Parathyroid adenoma (tissue), 2 donors: ENCODE data around the gene LBHD2.
"Not testable (repeated sequence)": the region's sequence is repeated elsewhere in the genome, so short reads cannot be mapped to it uniquely, and the experiment has no call there.

Experiments
- H2AFZ ChIP-seq: fragments of 300-600 bp; sonication (generic); one replicate; pipeline ENCODE4 v1.7.0; 2017; ENCODE audit warnings: antibody characterized with exemption, mild to moderate bottlenecking
- H3K27ac ChIP-seq: fragments of 300-600 bp; sonication (generic); one replicate; pipeline ENCODE4 v1.7.0; 2017
- H3K27me3 ChIP-seq: fragments of 300-600 bp; sonication (generic); one replicate; pipeline ENCODE4 v1.7.0; 2017; ENCODE audit warnings: low read length; ENCODE audit not compliant: control insufficient read depth, insufficient read depth
- H3K36me3 ChIP-seq: fragments of 300-600 bp; sonication (generic); one replicate; pipeline ENCODE4 v1.7.0; 2017; ENCODE audit warnings: low read length; ENCODE audit not compliant: control insufficient read depth, insufficient read depth
- H3K4me1 ChIP-seq: fragments of 300-600 bp; sonication (generic); one replicate; pipeline ENCODE4 v1.7.0; 2017; ENCODE audit warnings: control low read depth
- H3K4me2 ChIP-seq: fragments of 300-600 bp; sonication (generic); one replicate; pipeline ENCODE4 v1.7.0; 2017; ENCODE audit warnings: low read length
- H3K4me3 ChIP-seq: fragments of 300-600 bp; sonication (generic); one replicate; pipeline ENCODE4 v1.7.0; 2017; ENCODE audit warnings: low read depth, low read length
- H3K79me2 ChIP-seq: fragments of 300-600 bp; sonication (generic); one replicate; pipeline ENCODE4 v1.7.0; 2017; ENCODE audit warnings: control low read depth
- H3K9ac ChIP-seq: fragments of 300-600 bp; sonication (generic); one replicate; pipeline ENCODE4 v1.7.0; 2017; ENCODE audit warnings: mild to moderate bottlenecking
- H3K9me3 ChIP-seq: fragments of 300-600 bp; sonication (generic); one replicate; pipeline ENCODE4 v1.7.0; 2017; ENCODE audit warnings: low read length; ENCODE audit not compliant: control insufficient read depth
- CTCF ChIP-seq: fragments of 300-600 bp; sonication (generic); IDR thresholded peaks from one replicate; pipeline ENCODE4 v1.7.0; 2017; ENCODE audit warnings: antibody characterized with exemption, mild to moderate bottlenecking
- donor health status: primary hyperparathyroidism.

The LBHD2 gene

GRCh38 chr14:103111232-103111868 lies 27.3 kb downstream of the LBHD2 start:
- H3K79me2 ChIP-seq, result no peaks in the 10 kb centered on the region
- no peak overlapping the region for H3K4me3 ChIP-seq
- no peaks in the 10 kb centered on the region for H3K36me3 ChIP-seq
- H3K9ac ChIP-seq, result no peak overlapping the region
- peak overlapping the region; percentile 85 for H3K27ac ChIP-seq
- H3K27me3 ChIP-seq, result no peaks in the 10 kb centered on the region
- TF ChIP-seq CTCF, result no peak
- H3K9me3 ChIP-seq, result no peaks in the 10 kb centered on the region
- peaks cover 32% of the 10 kb centered on the region for H3K4me1 ChIP-seq
- H3K4me2 ChIP-seq, result no peak overlapping the region
- H2AFZ ChIP-seq, result peak overlapping the region; percentile 71

GRCh38 chr14:103112400-103113243 lies 28.6 kb downstream of the LBHD2 start:
- Histone ChIP-seq H3K9me3 (no peaks in the 10 kb centered on the region), H2AFZ (no peak overlapping the region), H3K36me3 (no peaks in the 10 kb centered on the region), H3K4me2 (no peak overlapping the region), H3K27ac (no peak overlapping the region), H3K9ac (no peak overlapping the region), H3K4me1 (peaks cover 32% of the 10 kb centered on the region), H3K4me3 (no peak overlapping the region), H3K27me3 (no peaks in the 10 kb centered on the region), H3K79me2 (no peaks in the 10 kb centered on the region)
- no peak for TF ChIP-seq CTCF

GRCh38 chr14:103113303-103113702 lies 29.3 kb downstream of the LBHD2 start:
- no peaks in the 10 kb centered on the region for H3K79me2 ChIP-seq
- H3K4me1 ChIP-seq, result peaks cover 32% of the 10 kb centered on the region
- no peak overlapping the region for H3K4me2 ChIP-seq
- H3K27ac ChIP-seq, result no peak overlapping the region
- H3K9me3 ChIP-seq, result no peaks in the 10 kb centered on the region
- no peak overlapping the region for H2AFZ ChIP-seq
- no peaks in the 10 kb centered on the region for H3K36me3 ChIP-seq
- no peak overlapping the region for H3K9ac ChIP-seq
- no peaks in the 10 kb centered on the region for H3K27me3 ChIP-seq
- H3K4me3 ChIP-seq, result no peak overlapping the region
- TF ChIP-seq CTCF, result no peak

- Histone ChIP-seq H3K4me3 (no peak overlapping the region), H3K9me3 (no peaks in the 10 kb centered on the region), H3K4me1 (peaks cover 32% of the 10 kb centered on the region), H2AFZ (no peak overlapping the region), H3K9ac (no peak overlapping the region), H3K27ac (no peak overlapping the region), H3K36me3 (no peaks in the 10 kb centered on the region), H3K4me2 (no peak overlapping the region), H3K79me2 (no peaks in the 10 kb centered on the region), H3K27me3 (no peaks in the 10 kb centered on the region)
- no peak for TF ChIP-seq CTCF
These were observed 29.8 kb downstream of the LBHD2 start for GRCh38 chr14:103113774-103114173.

- H3K4me3 ChIP-seq, H2AFZ ChIP-seq, H3K27me3 ChIP-seq, H3K9ac ChIP-seq, H3K4me2 ChIP-seq, H3K27ac ChIP-seq, H3K36me3 ChIP-seq, H3K79me2 ChIP-seq, H3K9me3 ChIP-seq: not testable (repeated sequence)
- peaks cover 25% of the 10 kb centered on the region for H3K4me1 ChIP-seq
These were observed 31.2 kb downstream of the LBHD2 start for GRCh38 chr14:103115086-103115679.
